ENCODE data around the gene RNF8.
A peak's percentile ranks its signal among the peaks of the same experiment; 100 is the strongest.

Gene RNF8

GRCh38 chr6:37357860-37358259 lies 4.1 kb downstream of the RNF8 start:
- H3K4me3 Mint-ChIP-seq = no peak overlapping the region
- DNase-seq (no peak), ATAC-seq (replicated peaks) (no peak)
- H3K27me3 Mint-ChIP-seq = no peaks in the 10 kb centered on the region
- peaks cover 16 to 19% of the 10 kb centered on the region in 2 donors for H3K36me3 Mint-ChIP-seq
- H3K27ac Mint-ChIP-seq = no peak overlapping the region
- peaks cover 0 to 4% of the 10 kb centered on the region in 2 donors for H3K9me3 Mint-ChIP-seq
- peaks cover 21 to 52% of the 10 kb centered on the region in 2 donors for H3K4me1 Mint-ChIP-seq

DNA sequence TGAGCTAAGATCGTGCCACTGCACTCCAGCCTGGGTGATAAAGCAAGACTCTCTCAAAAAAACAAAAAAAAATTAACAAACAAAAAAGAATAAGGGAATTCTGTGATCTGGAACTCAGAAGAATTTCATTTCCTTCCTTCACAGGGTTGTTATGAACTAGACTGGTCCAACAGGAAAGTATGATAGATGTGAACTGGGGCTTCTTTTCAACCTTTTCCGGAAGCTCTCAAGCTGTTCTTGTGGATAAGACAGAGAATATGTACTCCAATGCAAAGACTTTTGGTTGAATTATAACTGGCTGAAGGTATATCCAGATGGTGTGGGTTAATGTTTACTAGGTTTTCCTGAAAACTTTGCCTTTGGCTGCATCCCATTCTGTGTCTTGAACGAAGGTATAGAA lies 5.3 kb downstream of the RNF8 start:
- no peaks in the 10 kb centered on the region for H3K27me3 Mint-ChIP-seq
- ATAC-seq (replicated peaks) (no peak), DNase-seq (no peak)
- no peak overlapping the region for H3K27ac Mint-ChIP-seq
- peaks cover 12 to 42% of the 10 kb centered on the region in 2 donors for H3K4me1 Mint-ChIP-seq
- H3K9me3 Mint-ChIP-seq = no peaks in the 10 kb centered on the region
- peaks cover 17 to 21% of the 10 kb centered on the region in 2 donors for H3K36me3 Mint-ChIP-seq
- no peak overlapping the region for H3K4me3 Mint-ChIP-seq

DNA sequence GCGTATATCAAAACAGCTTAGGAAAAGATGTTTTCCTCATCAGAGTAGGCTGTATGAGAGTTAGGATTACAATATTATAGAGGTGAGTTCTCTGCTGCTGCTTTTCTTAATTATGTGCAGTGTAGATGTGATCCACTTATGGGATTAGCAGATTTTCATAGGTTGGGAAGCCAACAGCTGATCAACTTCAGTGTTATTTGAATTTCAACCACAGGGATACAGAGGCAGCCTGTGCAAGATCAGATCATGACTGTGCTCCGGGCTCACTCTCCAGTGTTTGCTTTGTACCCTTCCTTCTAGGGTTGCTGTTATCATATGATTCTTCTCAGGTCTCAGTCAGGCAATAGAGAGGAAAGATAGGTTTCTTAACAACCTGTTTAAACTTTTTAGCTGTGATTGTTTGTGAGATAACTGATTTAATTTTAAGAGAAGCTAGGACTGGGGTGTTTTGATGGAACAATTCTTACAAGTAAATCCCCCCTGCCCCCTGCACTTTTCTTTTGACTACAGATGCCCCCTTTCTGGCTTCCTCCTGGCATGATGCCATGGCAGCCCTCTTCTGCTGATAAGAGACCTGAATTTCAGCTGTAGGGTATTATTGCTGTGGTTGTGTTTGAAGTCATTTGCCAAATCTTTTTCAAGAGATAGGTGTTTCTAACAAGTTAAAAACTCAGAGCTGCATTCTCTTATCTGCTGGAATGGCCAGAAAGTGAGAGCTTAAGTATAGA lies 8.5 kb downstream of the RNF8 start:
- no peaks in the 10 kb centered on the region for H3K27me3 Mint-ChIP-seq
- peaks cover 13 to 20% of the 10 kb centered on the region in 2 donors for H3K36me3 Mint-ChIP-seq
- H3K4me3 Mint-ChIP-seq = no peak overlapping the region
- no peak for ATAC-seq (replicated peaks)
- no peak overlapping the region for H3K27ac Mint-ChIP-seq
- DNase-seq = no peak
- no peaks in the 10 kb centered on the region for H3K9me3 Mint-ChIP-seq
- peaks cover 2 to 16% of the 10 kb centered on the region in 2 donors for H3K4me1 Mint-ChIP-seq

- no peak for DNase-seq
- no peak overlapping the region for H3K4me3 Mint-ChIP-seq
- no peak overlapping the region for H3K27ac Mint-ChIP-seq
- H3K27me3 Mint-ChIP-seq = no peaks in the 10 kb centered on the region
- peaks cover 33 to 39% of the 10 kb centered on the region in 2 donors for H3K36me3 Mint-ChIP-seq
- no peaks in the 10 kb centered on the region for H3K9me3 Mint-ChIP-seq
- no peak for ATAC-seq (replicated peaks)
- H3K4me1 Mint-ChIP-seq = peaks cover 10 to 21% of the 10 kb centered on the region in 2 donors
Measured at GRCh38 chr6:37365791-37366190, 12.0 kb downstream of the RNF8 start.

DNA sequence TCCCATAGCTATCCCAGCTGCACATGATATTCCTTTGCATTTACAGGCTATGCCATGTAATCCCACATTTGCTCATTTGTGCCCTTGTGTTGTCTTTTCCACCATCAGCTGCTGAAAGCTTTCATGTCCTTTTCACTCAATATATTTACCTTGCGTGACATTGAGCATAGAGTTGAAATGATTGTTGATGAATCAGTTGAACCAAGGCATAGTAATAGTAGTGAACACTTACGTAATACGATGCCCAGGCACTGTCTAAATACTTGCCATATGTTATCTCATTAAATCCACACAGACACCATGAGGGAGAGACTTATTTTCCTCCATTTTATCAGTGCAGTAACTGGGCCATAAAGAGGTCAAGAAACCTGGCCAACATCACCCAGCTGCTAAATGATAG lies 13.1 kb downstream of the RNF8 start:
- Mint-ChIP-seq H3K9me3 (no peaks in the 10 kb centered on the region), H3K27me3 (no peaks in the 10 kb centered on the region), H3K4me1 (peaks cover 10 to 21% of the 10 kb centered on the region in 2 donors), H3K27ac (no peak overlapping the region), H3K36me3 (peaks cover 30 to 41% of the 10 kb centered on the region in 2 donors), H3K4me3 (no peak overlapping the region)
- no peak for DNase-seq
- no peak for ATAC-seq (replicated peaks)

- H3K4me3 Mint-ChIP-seq = peak overlapping the region in 1 of 2 donors; percentile 0
- H3K9me3 Mint-ChIP-seq = no peaks in the 10 kb centered on the region
- H3K27me3 Mint-ChIP-seq = no peaks in the 10 kb centered on the region
- ATAC-seq (replicated peaks) (peak; percentile 5 to 10), DNase-seq (no peak)
- peaks cover 30 to 34% of the 10 kb centered on the region in 2 donors for H3K36me3 Mint-ChIP-seq
- peaks cover 10 to 21% of the 10 kb centered on the region in 2 donors for H3K4me1 Mint-ChIP-seq
- no peak overlapping the region for H3K27ac Mint-ChIP-seq
Measured at GRCh38 chr6:37368961-37369320, 15.2 kb downstream of the RNF8 start.

GRCh38 chr6:37369321-37370201 lies 15.8 kb downstream of the RNF8 start:
- peaks cover 34 to 37% of the 10 kb centered on the region in 2 donors for H3K36me3 Mint-ChIP-seq
- ATAC-seq (replicated peaks) = peak; percentile 90 to 93
- H3K27ac Mint-ChIP-seq = no peak overlapping the region

GRCh38 chr6:37371154-37372083 lies 17.6 kb downstream of the RNF8 start:
- Mint-ChIP-seq H3K27me3 (no peaks in the 10 kb centered on the region), H3K4me3 (no peak overlapping the region), H3K27ac (no peak overlapping the region), H3K9me3 (no peaks in the 10 kb centered on the region), H3K36me3 (peaks cover 42 to 51% of the 10 kb centered on the region in 2 donors), H3K4me1 (peaks cover 25 to 38% of the 10 kb centered on the region in 2 donors)
- DNase-seq (no peak), ATAC-seq (replicated peaks) (no peak)

More at GRCh38 chr6:37369321-37370201, 15.8 kb downstream of the RNF8 start:
- peak; percentile 9 for DNase-seq
- Mint-ChIP-seq H3K27me3 (no peaks in the 10 kb centered on the region), H3K4me3 (peak overlapping the region in 1 of 2 donors; percentile 0), H3K9me3 (no peaks in the 10 kb centered on the region), H3K4me1 (peaks cover 12 to 21% of the 10 kb centered on the region in 2 donors)

DNA sequence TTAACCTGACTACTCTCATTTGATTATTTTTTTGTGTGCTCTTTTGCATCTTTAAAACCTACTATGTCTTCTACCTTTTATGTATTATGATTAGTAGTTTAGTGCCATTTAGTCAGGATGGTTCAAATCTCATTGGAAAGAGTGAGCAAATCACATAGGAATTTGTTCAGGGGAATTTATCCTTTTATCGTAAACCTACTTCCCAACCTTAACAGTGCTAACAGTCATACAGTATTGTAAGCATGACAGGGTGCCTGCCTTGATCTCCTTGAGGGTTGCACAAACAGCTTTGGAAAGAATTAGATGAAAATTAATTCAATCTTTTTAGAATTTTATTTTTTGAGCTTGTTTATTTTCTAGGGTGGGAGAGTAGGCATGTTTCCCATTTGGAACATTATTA lies 18.3 kb downstream of the RNF8 start:
- H3K4me1 Mint-ChIP-seq = peaks cover 27 to 41% of the 10 kb centered on the region in 2 donors
- H3K36me3 Mint-ChIP-seq = peaks cover 43 to 55% of the 10 kb centered on the region in 2 donors
- H3K27ac Mint-ChIP-seq = no peak overlapping the region
- no peaks in the 10 kb centered on the region for H3K9me3 Mint-ChIP-seq
- DNase-seq (no peak), ATAC-seq (replicated peaks) (no peak)
- H3K27me3 Mint-ChIP-seq = no peaks in the 10 kb centered on the region
- no peak overlapping the region for H3K4me3 Mint-ChIP-seq

GRCh38 chr6:37373822-37374471 lies 20.2 kb downstream of the RNF8 start:
- H3K27me3 Mint-ChIP-seq = no peaks in the 10 kb centered on the region
- H3K27ac Mint-ChIP-seq = no peak overlapping the region
- DNase-seq (no peak), ATAC-seq (replicated peaks) (no peak)
- H3K4me1 Mint-ChIP-seq = peaks cover 27 to 38% of the 10 kb centered on the region in 2 donors
- H3K36me3 Mint-ChIP-seq = peaks cover 40 to 55% of the 10 kb centered on the region in 2 donors
- no peak overlapping the region for H3K4me3 Mint-ChIP-seq
- H3K9me3 Mint-ChIP-seq = no peaks in the 10 kb centered on the region

- Mint-ChIP-seq H3K9me3 (no peaks in the 10 kb centered on the region), H3K27me3 (no peaks in the 10 kb centered on the region), H3K27ac (no peak overlapping the region), H3K4me1 (peaks cover 23 to 32% of the 10 kb centered on the region in 2 donors), H3K36me3 (peaks cover 31 to 49% of the 10 kb centered on the region in 2 donors), H3K4me3 (no peak overlapping the region)
- DNase-seq = no peak
- ATAC-seq (replicated peaks) = no peak
Measured at GRCh38 chr6:37375376-37375775, 21.6 kb downstream of the RNF8 start.

- no peak for ATAC-seq (replicated peaks)
- Mint-ChIP-seq H3K27ac (peak overlapping the region; percentile 43), H3K4me3 (no peak overlapping the region), H3K4me1 (peaks cover 23 to 35% of the 10 kb centered on the region in 2 donors), H3K36me3 (peaks cover 29 to 46% of the 10 kb centered on the region in 2 donors), H3K9me3 (no peaks in the 10 kb centered on the region), H3K27me3 (no peaks in the 10 kb centered on the region)
- DNase-seq = no peak
Measured at GRCh38 chr6:37376078-37376743, 22.4 kb downstream of the RNF8 start.

DNA sequence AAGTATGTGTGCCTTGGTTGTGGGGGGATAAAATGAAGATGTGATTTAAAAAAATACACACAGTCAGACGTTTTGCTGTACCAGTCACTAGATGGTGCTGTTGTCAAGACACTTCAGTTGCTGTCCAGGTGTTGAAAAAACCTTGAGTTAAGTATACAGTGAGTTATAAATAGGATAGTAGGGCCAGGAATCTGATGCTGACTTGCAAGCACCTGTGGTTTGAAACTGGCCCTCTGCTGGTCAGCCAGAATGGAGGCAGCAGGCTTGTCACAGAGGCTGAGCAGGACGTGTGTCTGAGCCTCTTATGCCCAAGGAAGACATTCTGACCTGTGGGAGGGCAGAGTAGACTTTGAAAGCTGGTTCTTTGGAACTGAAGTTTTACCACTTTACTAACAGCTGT lies 27.8 kb downstream of the RNF8 start:
- peak; percentile 76 for ATAC-seq (replicated peaks)
- no peak for DNase-seq
- Mint-ChIP-seq H3K27ac (peak overlapping the region; percentile 32), H3K36me3 (peaks cover 33 to 48% of the 10 kb centered on the region in 2 donors), H3K9me3 (no peaks in the 10 kb centered on the region), H3K27me3 (no peaks in the 10 kb centered on the region), H3K4me1 (peaks cover 8 to 23% of the 10 kb centered on the region in 2 donors), H3K4me3 (no peak overlapping the region)
